HG03097 (cell line): ENCODE measurements around the gene XYLT2.
A peak's percentile ranks its signal among the peaks of the same experiment; 100 is the strongest.
"Not testable (repeated sequence)": the region's sequence is repeated elsewhere in the genome, so short reads cannot be mapped to it uniquely, and the experiment has no call there.

ENCODE experiments used
- ATAC-seq: cut with Tn5 transposase; IDR thresholded peaks from one replicate; pipeline ENCODE4 v1.9.1; 2021; ENCODE audit not compliant: unreplicated experiment, low FRiP score

Gene XYLT2

DNA sequence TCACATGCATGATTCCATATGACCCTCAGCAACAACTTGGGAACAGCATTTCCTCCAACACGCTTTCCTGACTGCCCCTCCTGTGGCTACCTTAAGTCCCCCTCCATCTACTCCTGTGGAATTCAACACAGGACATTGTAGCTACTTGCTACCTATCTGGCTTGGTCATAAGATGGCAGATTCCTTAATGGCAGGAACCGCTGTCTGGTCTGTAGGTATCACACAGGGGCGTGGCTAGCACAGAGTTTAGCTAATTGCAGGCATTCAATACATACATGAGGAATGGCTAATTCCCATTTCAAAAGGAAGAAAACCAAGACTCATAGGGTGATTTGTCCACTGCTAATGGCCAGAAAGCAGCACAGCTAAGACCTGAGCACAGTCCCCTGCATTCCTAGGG lies 42.8 kb downstream of the XYLT2 start:
- ATAC-seq: no peak

DNA sequence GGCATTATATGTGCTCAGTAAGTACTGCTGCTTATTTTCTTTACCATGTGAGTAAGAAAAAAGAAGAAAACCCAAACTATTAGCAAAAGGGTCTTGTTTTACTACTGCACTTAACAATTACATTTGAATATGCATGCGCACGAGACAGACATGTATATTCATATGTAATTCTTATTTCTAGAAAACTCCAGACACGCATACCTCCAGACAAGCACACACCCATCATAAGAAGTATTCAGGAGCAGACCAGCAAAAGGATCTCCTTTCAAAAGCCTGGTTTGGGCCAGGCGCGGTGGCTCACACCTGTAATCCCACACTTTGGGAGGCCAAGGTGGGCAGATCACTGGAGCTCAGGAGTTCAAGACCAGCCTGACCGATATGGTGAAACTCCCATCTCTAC lies 43.6 kb downstream of the XYLT2 start:
- no peak for ATAC-seq

DNA sequence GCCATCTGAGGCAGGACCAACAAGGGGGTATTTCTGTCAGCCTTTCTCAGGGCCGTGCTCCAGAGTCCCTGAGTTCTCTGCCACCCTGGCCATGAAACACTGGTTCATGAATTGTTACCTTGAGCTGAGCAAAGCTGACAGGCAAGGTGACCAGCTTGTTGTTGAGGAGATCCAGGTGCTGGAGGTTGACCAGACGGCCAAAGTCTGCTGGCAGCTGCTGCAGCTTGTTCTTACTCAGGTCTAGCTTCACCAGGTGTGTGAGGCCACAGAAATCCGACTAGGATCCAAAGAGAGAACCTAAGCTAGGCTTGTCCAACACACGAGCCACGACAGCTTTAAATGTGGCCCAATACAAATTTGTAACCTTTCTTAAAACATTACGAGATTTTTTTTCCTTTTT lies 46.7 kb downstream of the XYLT2 start:
- ATAC-seq: no peak

DNA sequence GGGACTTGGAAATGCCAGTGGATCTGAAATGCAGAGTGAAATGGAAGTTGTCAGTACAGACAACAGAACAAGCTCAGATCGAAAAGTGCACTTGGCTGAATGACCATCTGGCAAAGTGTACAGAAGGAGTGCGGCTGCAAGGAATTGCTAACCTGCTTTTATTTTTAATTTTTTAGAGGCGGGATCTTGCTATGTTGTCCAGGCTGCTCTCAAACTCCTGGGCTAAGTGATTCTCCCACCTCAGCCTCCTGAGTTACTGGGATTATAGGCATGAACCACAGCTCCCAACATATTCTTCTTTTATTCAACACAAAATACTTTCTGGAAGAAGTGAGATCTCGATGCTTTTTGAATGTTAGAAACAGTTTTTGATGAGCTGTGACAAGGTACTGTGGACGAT lies 47.8 kb downstream of the XYLT2 start:
- ATAC-seq: no peak

DNA sequence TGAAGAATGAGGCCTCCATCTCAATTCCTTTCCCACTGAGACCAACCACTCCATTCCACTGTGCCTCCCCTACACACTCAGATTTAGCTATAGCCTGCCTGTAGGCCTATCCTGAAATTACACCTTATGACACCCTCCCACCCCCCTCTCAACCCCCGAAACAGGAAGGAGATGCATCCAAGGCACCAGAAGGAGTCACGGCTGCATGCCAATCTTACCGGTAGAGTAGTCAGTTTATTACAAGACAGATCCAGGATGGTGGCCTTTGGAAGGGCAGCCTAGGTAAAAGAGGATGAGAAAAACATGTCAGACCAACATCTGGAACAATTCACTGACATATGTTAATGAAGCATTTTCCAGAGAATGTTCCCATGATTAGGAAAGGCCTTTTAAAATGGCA lies 48.8 kb downstream of the XYLT2 start:
- no peak for ATAC-seq

DNA sequence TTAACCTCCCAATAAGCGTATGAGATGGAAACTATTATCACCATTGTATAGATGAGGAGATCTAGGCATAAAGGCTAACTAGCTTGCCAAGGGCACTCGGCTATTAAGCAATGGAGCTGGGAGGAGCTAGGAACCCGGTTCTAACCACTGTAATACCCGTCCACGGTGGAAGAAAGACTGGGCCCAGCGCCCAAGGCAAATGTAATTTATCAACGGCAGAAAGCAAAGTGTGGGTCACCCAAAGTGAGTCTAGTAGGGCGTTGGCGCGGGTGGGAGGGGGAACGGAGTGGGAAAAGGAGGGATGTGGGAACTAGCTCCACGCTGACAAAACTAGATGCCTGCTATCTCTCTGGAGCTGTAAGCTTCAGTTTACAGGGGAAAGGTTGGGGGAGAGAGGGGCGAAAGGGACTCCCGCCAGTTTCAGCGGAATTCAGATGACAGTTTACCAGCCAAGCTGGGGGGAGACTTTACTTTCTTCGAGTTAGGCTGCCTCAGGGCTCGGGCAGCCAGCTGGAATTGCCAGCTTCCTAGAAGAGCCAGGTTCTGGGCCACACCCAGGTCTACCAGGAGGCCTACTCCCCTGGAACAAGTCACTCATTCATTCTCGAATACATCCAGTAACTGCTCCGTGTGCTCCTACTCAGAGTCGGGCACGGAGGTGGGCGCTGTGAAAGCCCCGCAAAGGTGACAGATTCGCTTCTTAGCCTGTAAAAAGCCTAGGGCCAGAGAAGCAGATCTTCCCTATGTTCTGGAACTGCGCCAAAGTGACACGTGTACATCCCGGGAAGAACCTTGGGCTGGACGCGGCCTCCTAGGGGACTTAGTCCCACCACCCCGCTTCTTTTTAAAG lies 50.6 kb downstream of the XYLT2 start:
- ATAC-seq: no peak

DNA sequence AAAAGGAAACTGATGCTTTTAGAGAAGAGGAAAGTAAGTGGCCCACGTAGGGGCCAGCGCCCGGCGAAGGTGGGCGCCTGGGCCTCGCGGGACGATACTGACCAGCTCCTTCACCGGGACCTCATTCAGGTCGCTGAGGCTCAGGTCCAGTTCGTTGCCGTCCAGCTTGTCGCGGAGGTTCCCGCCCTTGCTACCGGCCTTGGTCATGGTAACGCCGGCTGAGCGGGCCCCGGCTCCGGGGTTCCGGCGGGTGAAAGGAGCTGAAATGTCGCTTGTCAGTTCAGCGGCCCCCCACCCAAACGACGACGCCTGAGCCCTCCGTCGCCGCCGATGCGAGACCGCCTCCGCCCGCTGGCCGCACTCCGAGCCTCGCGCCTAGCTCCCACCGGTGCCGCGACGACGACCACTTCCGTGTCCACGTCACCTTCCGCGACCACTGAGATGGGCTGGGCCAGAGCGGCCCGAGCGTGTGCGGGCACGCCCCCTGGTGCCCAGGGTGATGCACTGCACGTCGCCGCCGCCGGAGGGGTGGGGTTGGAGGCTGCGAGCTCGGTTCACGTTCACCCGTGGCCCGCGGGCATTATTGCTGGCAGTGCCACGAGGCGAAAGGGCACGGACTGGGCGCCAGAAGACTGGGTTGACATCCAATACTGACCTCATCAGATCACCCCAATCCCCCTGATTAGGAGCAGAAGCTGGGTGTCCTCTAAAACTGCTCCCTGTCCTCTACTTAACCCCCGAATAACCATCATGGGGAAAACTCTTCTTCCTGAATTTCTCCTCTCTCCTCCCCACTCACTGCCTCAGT lies 51.4 kb downstream of the XYLT2 start, which contains the start of gene LRRC59:
Gene LRRC59, minus strand, starts transcription at position 413 of the 808 bp plus-strand sequence. Its CDS starts 206 bp downstream, at position 207.
- ATAC-seq: peak; percentile 94

DNA sequence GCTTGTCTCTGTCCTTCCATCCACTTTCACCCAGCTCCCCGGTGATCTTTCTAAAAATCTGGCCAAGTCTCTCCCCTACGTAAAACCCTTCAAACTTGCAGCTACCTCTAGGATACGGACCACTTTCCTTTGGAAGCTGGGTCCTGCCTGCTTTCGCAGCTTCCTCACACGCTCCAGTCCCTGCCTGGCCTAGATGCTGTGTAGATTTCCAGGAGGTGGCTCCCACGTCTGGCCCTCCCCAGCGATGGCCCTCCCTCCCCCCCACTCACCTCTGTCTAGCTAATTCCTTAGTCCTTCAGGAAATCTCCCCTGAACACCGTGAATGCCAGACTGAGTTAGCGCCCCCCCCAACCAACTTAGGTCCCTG lies 52.0 kb downstream of the XYLT2 start:
- ATAC-seq: no peak

DNA sequence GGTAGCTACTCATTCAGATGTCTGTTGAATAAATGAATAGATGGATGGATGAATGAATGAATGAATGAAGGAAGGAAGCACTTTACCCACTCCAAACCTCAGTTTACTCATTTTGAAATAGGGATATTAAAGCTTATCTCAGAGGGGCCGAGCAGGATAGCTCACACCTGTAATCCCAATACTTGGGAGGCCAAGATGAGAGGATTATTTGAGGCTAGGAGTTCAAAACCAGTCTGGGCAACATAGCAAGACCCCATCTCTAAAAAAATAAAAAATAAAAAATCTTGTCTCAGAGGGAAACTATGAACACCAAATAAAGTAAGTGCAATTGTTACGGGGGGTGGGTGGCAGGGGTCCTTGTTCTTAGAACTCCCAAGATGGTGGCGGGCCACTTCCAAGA lies 52.7 kb downstream of the XYLT2 start:
- ATAC-seq: not testable (repeated sequence)

DNA sequence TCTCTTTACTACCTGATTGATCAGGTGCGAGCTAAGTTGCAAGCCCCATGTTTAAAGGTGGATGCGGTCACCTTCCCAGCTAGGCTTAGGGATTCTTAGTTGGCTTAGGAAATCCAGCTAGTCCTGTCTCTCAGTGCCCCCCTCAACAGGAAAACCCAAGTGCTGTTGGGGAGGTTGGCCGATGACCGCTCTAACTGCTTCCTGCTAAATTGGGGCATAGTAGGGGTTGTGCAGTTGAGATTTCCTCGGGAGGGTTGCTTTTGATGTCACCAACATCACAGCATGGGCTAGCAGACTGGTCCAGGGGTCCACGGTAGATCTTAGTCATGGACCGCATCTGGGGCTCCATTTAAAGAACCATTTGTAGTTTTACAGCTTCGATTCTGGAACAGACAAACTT lies 53.7 kb downstream of the XYLT2 start:
- ATAC-seq: not testable (repeated sequence)

DNA sequence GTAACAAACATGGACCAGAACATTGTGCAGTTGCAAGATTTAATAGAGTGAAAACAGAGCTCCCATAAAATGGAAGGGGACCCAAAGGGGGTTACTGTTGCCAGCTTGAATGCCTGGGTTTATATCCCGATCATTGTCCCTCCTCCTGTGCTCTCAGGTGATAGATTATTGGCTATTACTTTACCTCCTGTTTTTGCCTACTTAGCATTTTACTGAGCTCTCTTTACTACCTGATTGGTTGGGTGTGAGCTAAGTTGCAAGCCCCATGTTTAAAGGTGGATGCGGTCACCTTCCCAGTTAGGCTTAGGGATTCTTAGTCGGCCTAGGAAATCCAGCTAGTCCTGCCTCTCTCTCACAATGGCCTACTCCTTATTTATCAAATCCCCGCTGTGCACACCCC lies 59.4 kb downstream of the XYLT2 start:
- not testable (repeated sequence) for ATAC-seq

DNA sequence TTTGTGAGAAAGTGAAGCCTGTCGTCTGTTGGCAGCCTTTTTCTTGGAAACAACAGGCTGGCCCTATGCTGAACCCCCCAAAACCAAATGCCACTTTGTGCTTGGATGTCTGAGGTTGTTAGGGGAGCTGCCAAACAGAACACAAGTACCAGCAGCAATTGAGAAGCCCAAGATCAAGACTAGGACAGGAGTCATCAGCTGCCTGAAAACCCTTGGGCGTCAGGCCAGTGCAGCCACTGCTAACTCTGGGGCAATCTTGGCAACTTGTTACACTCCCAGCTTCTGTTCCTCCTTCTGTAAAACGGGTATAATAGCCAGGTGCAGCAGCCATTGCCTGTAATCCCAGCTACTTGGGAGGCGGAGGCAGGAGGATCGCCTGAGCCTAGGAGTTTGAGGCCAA lies 60.7 kb downstream of the XYLT2 start:
- ATAC-seq: no peak

DNA sequence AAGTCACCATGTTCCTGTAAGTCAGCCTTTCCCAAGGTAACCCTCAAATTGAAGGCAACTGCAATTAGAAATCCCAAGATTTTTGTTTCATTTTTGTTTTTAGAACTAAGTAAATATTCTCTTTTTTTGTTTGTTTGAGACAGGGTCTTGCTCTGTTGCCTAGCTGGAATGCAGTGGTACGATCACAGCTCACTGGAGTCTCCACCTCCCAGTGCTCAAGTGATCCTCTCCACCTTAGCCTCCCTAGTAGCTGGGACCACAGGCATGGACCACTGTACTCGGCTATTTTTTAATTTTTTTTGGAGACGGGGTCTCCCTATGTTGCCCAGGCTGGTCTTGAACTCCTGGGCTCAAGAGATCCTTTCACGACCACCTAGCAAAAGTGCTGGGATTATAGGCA lies 62.0 kb downstream of the XYLT2 start:
- no peak for ATAC-seq
